HepG2 (cell line): ENCODE measurements around the gene TARM1. TPM values are rescaled to one million over a fixed set of nuclear protein-coding genes. Genes with fewer than 3 reads are reported as not detected.

Experiments
- BRCA1 ChIP-seq: sonication (generic); formaldehyde crosslinking; IDR thresholded peaks from 2 replicates; pipeline ENCODE4 v1.4.0; 2020; ENCODE audit warnings: missing genetic modification reagents
- EEA1 ChIP-seq: sonication (generic); formaldehyde crosslinking; IDR thresholded peaks from 2 replicates; pipeline ENCODE4 v1.5.1; 2020; ENCODE audit warnings: mild to moderate bottlenecking, missing genetic modification reagents, borderline replicate concordance
- ELF4 ChIP-seq: sonication (generic); formaldehyde crosslinking; IDR thresholded peaks from 2 replicates; pipeline ENCODE4 v1.5.0; 2020; ENCODE audit warnings: missing genetic modification reagents, mild to moderate bottlenecking, moderate library complexity, borderline replicate concordance
- FOXP1 ChIP-seq, 2 experiments: fragments of 450-650 bp in 1 of 2; IDR thresholded peaks; 2 replicates each; pipeline ENCODE4 v1.6.1; 2017 to 2018; ENCODE audit warnings: antibody characterized with exemption in 1 of 2
- FUBP1 ChIP-seq: sonication (generic); formaldehyde crosslinking; IDR thresholded peaks from 2 replicates; pipeline ENCODE4 v1.5.1; 2020; ENCODE audit warnings: missing genetic modification reagents, mild to moderate bottlenecking, borderline replicate concordance
- GABPA ChIP-seq, 2 experiments: IDR thresholded peaks; 2 replicates each; pipeline ENCODE4 v1.6.1; 2011 to 2016; ENCODE audit warnings: low read depth in 2 of 2, low read length in 1 of 2, missing biosample characterization in 1 of 2, missing genetic modification characterization in 1 of 2
- HHEX ChIP-seq: IDR thresholded peaks from 2 replicates; pipeline ENCODE4 v1.6.1; 2016; ENCODE audit warnings: control low read depth
- HIC2 ChIP-seq: sonication (generic); formaldehyde crosslinking; IDR thresholded peaks from 2 replicates; pipeline ENCODE4 v1.9.0; 2022; ENCODE audit warnings: low read depth, missing genetic modification reagents
- HNRNPH1 ChIP-seq: fragments of 200-400 bp; formaldehyde crosslinking; optimal IDR thresholded peaks from 2 replicates; pipeline ENCODE3; 2017; ENCODE audit warnings: mild to moderate bottlenecking, low read depth, low read length
- KLF11 ChIP-seq: IDR thresholded peaks from 2 replicates; pipeline ENCODE4 v1.6.1; 2016; ENCODE audit warnings: missing compliant biosample characterization
- MEIS2 ChIP-seq: sonication (generic); formaldehyde crosslinking; IDR thresholded peaks from 2 replicates; pipeline ENCODE4 v1.9.0; 2021; ENCODE audit warnings: mild to moderate bottlenecking, missing genetic modification reagents
- PATZ1 ChIP-seq: sonication (generic); formaldehyde crosslinking; IDR thresholded peaks from 2 replicates; pipeline ENCODE4 v1.4.0; 2020; ENCODE audit warnings: missing genetic modification reagents
- PAX8 ChIP-seq: sonication (generic); formaldehyde crosslinking; IDR thresholded peaks from 2 replicates; pipeline ENCODE4 v1.8.0; 2022; ENCODE audit warnings: mild to moderate bottlenecking, missing genetic modification reagents, borderline replicate concordance
- POLR2AphosphoS2 ChIP-seq: IDR thresholded peaks from 2 replicates; pipeline ENCODE4 v1.6.1; 2011; ENCODE audit warnings: low read depth, low read length, improper control_type of control experiment
- TGIF2 ChIP-seq: IDR thresholded peaks from 2 replicates; pipeline ENCODE4 v1.6.1; 2016; ENCODE audit warnings: control low read depth, missing compliant biosample characterization
- ZFP36L2 ChIP-seq: sonication (generic); formaldehyde crosslinking; IDR thresholded peaks from 2 replicates; pipeline ENCODE4 v1.4.0; 2020; ENCODE audit warnings: missing genetic modification reagents
- ZKSCAN5 ChIP-seq: sonication (generic); formaldehyde crosslinking; IDR thresholded peaks from 2 replicates; pipeline ENCODE4 v1.5.1; 2020; ENCODE audit warnings: mild to moderate bottlenecking, missing genetic modification reagents
- ZNF12 ChIP-seq: sonication (generic); formaldehyde crosslinking; IDR thresholded peaks from 2 replicates; pipeline ENCODE4 v1.5.0; 2020; ENCODE audit warnings: missing genetic modification reagents
- ZNF275 ChIP-seq: sonication (generic); formaldehyde crosslinking; IDR thresholded peaks from 2 replicates; pipeline ENCODE4 v1.8.0; 2022; ENCODE audit warnings: missing genetic modification reagents, mild to moderate bottlenecking, inconsistent platforms, borderline replicate concordance
- ZNF484 ChIP-seq: sonication (generic); formaldehyde crosslinking; IDR thresholded peaks from 2 replicates; pipeline ENCODE4 v1.5.1; 2020; ENCODE audit warnings: mild to moderate bottlenecking, low read depth, missing genetic modification reagents, borderline replicate concordance
- ZNF580 ChIP-seq: IDR thresholded peaks from 2 replicates; pipeline ENCODE4 v1.6.1; 2016; ENCODE audit warnings: low read depth, borderline replicate concordance
- ZNF709 ChIP-seq: sonication (generic); formaldehyde crosslinking; IDR thresholded peaks from 2 replicates; pipeline ENCODE4 v1.5.0; 2020; ENCODE audit warnings: mild to moderate bottlenecking, missing genetic modification reagents
- polyA plus RNA-seq, 8 experiments: library from polyadenylated mRNA; depleted of rRNA in 3 of 8; stranded (reverse) in 7 of 8; unstranded in 1 of 8; fragments of >200 nt; fragmentation: Illumina TruSeq in 4 of 8; extraction: Trizol in 4 of 8; gene quantifications; 2 replicates each; pipeline versions ENCODE4 v1.2.1 to v1.2.3, GENCODE V29; 2011 to 2016; ENCODE audit warnings: low read depth in 4 of 8, missing spikeins in 1 of 8, mixed read lengths in 1 of 8; ENCODE audit not compliant: insufficient read depth in 1 of 8
- total RNA-seq, 5 experiments: library from RNA; depleted of rRNA; stranded (reverse); fragments of >200 nt; fragmentation: Illumina TruSeq; extraction: Trizol; gene quantifications; 2 replicates each; pipeline ENCODE4 v1.2.3, GENCODE V29; 2016; ENCODE audit warnings: low read depth in 1 of 5

The TARM1 gene
- total and polyA plus RNA-seq, 2 of the 13 experiments (the other 11 are each of a cell fraction or from before 2014, with no cell fraction given): not detected

GRCh38 chr19:54115109-54116063, 34.2 kb upstream of the TARM1 start, which contains the start of the genes PRPF31 and TFPT (continued):
- TF ChIP-seq ZNF275 (CRISPR knock-in tag) (no peak; the same call in 1 of the 2 replicates), PAX8 (CRISPR knock-in tag) (no peak), BRCA1 (CRISPR knock-in tag) (no peak), PATZ1 (CRISPR knock-in tag) (peak; percentile 67), ZFP36L2 (no peak), ZNF484 (CRISPR knock-in tag) (no peak), HNRNPH1 (no peak), HIC2 (CRISPR knock-in tag) (no peak), ZKSCAN5 (CRISPR knock-in tag) (no peak), FOXP1 (IDR thresholded peaks at IDR 0.05) (no peak), FOXP1 (CRISPR knock-in tag; IDR thresholded peaks at IDR 0.05) (no peak; the same call in 1 of the 2 replicates), ZNF12 (CRISPR knock-in tag) (peak; percentile 99), FUBP1 (CRISPR knock-in tag) (peak; percentile 51; the same call in 1 of the 2 replicates), MEIS2 (no peak), ELF4 (CRISPR knock-in tag) (no peak), EEA1 (CRISPR knock-in tag) (peak; percentile 37; the same call in 1 of the 2 replicates), HHEX (peak; percentile 75), TGIF2 (peak; percentile 95), KLF11 (CRISPR knock-in tag) (peak; percentile 91; the same call in 1 of the 2 replicates), GABPA (IDR thresholded peaks at IDR 0.05; ENCODE audit: low read depth, low read length) (peak; percentile 62), GABPA (CRISPR knock-in tag; IDR thresholded peaks at IDR 0.05; ENCODE audit: low read depth) (peak; percentile 90), ZNF580 (CRISPR knock-in tag) (peak; percentile 91; the same call in 1 of the 2 replicates), POLR2AphosphoS2 (peak; percentile 82; the same call in 1 of the 2 replicates), ZNF709 (no peak)
